Vagina (tissue), 2 donors: ENCODE results near the gene BMF. TPM values are rescaled to one million over a fixed set of nuclear protein-coding genes. Genes with fewer than 3 reads are reported as not detected.

ENCODE experiments used
- DNase-seq, 2 donors: peaks; one replicate each; pipeline ENCODE4 v3.0.0-alpha.2; 2017; ENCODE audit errors: extremely low spot score in 2 of 2
- H3K27ac ChIP-seq: fragments of 200-600 bp; sonication (generic); one replicate; pipeline ENCODE4 v1.5.1; 2019
- H3K27me3 ChIP-seq: fragments of 200-600 bp; sonication (generic); one replicate; pipeline ENCODE4 v1.5.1; 2019
- H3K36me3 ChIP-seq, 2 donors: fragments of 200-600 bp; sonication (generic); one replicate each; pipeline ENCODE4 v1.5.1; 2017 to 2019
- H3K4me1 ChIP-seq: fragments of 200-600 bp; sonication (generic); one replicate; pipeline ENCODE4 v1.5.1; 2019
- H3K4me3 ChIP-seq, 2 donors: fragments of 200-600 bp; sonication (generic); 1 replicate in 1 of 2; 2 replicates in 1 of 2; pipeline ENCODE4 v1.5.1; 2016 to 2019
- H3K9me3 ChIP-seq: fragments of 200-600 bp; sonication (generic); one replicate; pipeline ENCODE4 v1.5.1; 2019
- POLR2A ChIP-seq, 2 donors: fragments of 450-650 bp; IDR thresholded peaks; one replicate each; pipeline ENCODE4 v1.6.1; 2017; ENCODE audit warnings: antibody characterized with exemption in 2 of 2, mild to moderate bottlenecking in 2 of 2, moderate library complexity in 2 of 2
- POLR2AphosphoS5 ChIP-seq, 2 donors: sonication (generic); formaldehyde crosslinking; IDR thresholded peaks; one replicate each; pipeline ENCODE4 v1.9.0; 2017; ENCODE audit warnings: antibody characterized with exemption in 2 of 2, mild to moderate bottlenecking in 2 of 2, low read depth in 1 of 2; ENCODE audit not compliant: insufficient read depth in 1 of 2
- intact Hi-C: fragments of 100-400 bp; cut with DNase I; formaldehyde crosslinking; loops from one replicate; pipeline ENCODE4 v1.15.1; 2023
- total RNA-seq: library from RNA; depleted of rRNA; stranded (reverse); fragments of >200 nt; gene quantifications from one replicate; pipeline ENCODE4 v1.2.3, GENCODE V29; 2016
- TF ChIP-seq, protein P1 (sequence below), 3 experiments: fragments of 450-650 bp in 2 of 3; fragments of 200-600 bp in 1 of 3; sonication (generic) in 1 of 3; IDR thresholded peaks; one replicate each; pipeline ENCODE4 v1.5.1; 2017 to 2019; ENCODE audit warnings: antibody characterized with exemption in 3 of 3, mild to moderate bottlenecking in 2 of 3, moderate library complexity in 2 of 3

The BMF gene
- total RNA-seq, 1 donor from 2014 or later = 2.9 TPM

DNA sequence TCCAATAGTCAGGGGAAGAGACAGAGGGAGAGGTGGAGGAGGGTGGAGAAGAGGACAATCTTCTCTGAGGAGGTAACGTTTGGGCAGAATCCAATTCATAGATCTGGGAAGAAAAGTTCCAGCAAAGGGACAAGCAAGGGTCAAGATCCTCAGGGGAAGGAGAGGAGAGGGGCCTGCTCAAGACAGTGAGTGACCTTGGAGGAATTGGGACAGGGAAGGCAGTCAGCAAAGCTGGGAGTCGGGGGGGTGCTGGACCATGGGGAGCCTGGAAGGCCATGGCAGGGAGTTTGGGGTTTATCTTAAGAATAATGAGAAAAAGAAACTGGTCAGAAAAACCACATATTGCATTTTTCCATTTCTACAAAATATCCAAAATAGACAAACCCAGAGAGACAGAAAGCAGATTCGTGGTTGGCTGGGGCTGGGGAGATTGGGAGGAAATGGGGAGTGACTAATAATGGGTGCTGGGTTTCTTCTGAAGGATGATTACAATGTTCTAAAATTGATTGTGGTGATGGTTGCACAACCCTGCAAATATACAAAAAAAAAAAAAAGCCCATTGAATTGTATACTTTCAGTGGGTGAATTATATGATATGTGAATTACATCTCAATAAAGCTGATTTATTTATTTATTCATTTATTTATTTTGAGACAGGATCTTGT, 50.1 kb downstream of the BMF start:
- H3K27me3 ChIP-seq = no peaks in the 10 kb centered on the region
- H3K27ac ChIP-seq = no peak overlapping the region
- no peak for DNase-seq
- intact Hi-C loops = no loop called here
- no peak for TF ChIP-seq POLR2A (IDR thresholded peaks at IDR 0.05)
- no peak for TF ChIP-seq POLR2AphosphoS5 (IDR thresholded peaks at IDR 0.05; ENCODE audit: insufficient read depth in 1 of 2, low read depth in 1 of 2)
- TF ChIP-seq, protein P1, sequence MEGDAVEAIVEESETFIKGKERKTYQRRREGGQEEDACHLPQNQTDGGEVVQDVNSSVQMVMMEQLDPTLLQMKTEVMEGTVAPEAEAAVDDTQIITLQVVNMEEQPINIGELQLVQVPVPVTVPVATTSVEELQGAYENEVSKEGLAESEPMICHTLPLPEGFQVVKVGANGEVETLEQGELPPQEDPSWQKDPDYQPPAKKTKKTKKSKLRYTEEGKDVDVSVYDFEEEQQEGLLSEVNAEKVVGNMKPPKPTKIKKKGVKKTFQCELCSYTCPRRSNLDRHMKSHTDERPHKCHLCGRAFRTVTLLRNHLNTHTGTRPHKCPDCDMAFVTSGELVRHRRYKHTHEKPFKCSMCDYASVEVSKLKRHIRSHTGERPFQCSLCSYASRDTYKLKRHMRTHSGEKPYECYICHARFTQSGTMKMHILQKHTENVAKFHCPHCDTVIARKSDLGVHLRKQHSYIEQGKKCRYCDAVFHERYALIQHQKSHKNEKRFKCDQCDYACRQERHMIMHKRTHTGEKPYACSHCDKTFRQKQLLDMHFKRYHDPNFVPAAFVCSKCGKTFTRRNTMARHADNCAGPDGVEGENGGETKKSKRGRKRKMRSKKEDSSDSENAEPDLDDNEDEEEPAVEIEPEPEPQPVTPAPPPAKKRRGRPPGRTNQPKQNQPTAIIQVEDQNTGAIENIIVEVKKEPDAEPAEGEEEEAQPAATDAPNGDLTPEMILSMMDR (IDR thresholded peaks at IDR 0.05) = no peak
- no peaks in the 10 kb centered on the region for H3K9me3 ChIP-seq
- no peaks in the 10 kb centered on the region for H3K36me3 ChIP-seq
- peaks cover 16% of the 10 kb centered on the region for H3K4me1 ChIP-seq
- no peak overlapping the region for H3K4me3 ChIP-seq

- TF ChIP-seq POLR2A (IDR thresholded peaks at IDR 0.05) (no peak), POLR2AphosphoS5 (IDR thresholded peaks at IDR 0.05; ENCODE audit: insufficient read depth in 1 of 2, low read depth in 1 of 2) (no peak)
- TF ChIP-seq, protein P1 (IDR thresholded peaks at IDR 0.05) = no peak
- H3K4me1 ChIP-seq = peaks cover 21% of the 10 kb centered on the region
- no peak overlapping the region for H3K27ac ChIP-seq
- H3K27me3 ChIP-seq = no peaks in the 10 kb centered on the region
- no peaks in the 10 kb centered on the region for H3K9me3 ChIP-seq
- no peak overlapping the region for H3K4me3 ChIP-seq
- peak in 1 of 2 donors; percentile 84 for DNase-seq
- no peaks in the 10 kb centered on the region for H3K36me3 ChIP-seq
- intact Hi-C loops = no loop called here
These were observed 52.9 kb downstream of the BMF start for GRCh38 chr15:40055576-40056293.

DNA sequence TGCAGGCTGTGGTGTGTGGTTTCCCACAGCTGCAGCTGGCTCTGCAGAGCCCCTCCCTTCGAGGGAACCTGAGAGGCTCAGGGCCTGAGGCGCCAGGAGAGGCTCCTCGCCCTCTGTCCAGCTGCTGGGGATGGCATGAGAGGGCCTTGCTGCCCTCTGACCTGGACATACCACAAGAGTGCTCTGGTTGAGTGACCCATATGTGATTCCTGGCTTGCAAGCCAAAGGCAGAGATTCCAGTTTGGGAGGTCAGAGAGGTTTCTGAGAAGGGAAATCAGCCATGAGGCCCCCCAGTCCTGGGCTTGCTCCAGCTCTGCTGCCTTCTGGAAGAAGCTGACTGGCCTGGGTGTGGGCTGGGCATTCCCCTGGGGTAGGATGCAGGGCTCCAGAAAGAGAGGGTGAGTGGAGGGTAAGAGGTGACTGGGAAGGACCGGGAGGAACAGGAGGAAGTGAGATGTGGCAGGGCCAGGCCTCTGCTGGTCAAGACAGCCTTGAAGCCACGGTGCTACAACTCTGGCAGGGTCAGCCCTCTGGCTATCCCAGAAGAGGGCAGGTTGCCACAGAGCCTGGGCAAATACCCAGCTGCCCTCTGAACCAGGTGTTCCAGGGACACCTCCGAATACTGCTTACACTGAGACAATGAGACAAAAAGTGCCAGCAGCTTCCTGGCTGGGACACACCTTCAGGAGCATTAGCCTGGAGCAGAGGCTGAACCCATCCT, 53.7 kb downstream of the BMF start:
- H3K4me3 ChIP-seq = no peak overlapping the region
- no peaks in the 10 kb centered on the region for H3K9me3 ChIP-seq
- H3K36me3 ChIP-seq = no peaks in the 10 kb centered on the region
- peaks cover 21% of the 10 kb centered on the region for H3K4me1 ChIP-seq
- H3K27ac ChIP-seq = no peak overlapping the region
- TF ChIP-seq POLR2A (IDR thresholded peaks at IDR 0.05) = no peak
- TF ChIP-seq POLR2AphosphoS5 (IDR thresholded peaks at IDR 0.05; ENCODE audit: insufficient read depth in 1 of 2, low read depth in 1 of 2) = no peak
- TF ChIP-seq, protein P1 (IDR thresholded peaks at IDR 0.05) = no peak
- H3K27me3 ChIP-seq = no peaks in the 10 kb centered on the region
- peak in 1 of 2 donors; percentile 61 for DNase-seq
- intact Hi-C loops = no loop called here

DNA sequence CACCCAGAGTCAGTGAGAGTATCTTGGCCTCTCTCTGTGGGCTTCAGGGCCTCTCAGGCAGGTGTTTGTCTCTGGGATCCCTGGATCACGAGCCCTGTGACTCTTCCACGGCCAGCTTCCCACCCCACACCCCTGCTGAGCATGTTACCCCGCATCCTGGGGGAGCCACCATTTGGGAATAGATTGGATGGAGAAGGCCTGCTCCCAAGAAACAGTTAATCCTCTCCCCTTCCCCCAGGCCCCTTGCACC, 54.1 kb downstream of the BMF start:
- Histone ChIP-seq H3K4me3 (no peak overlapping the region), H3K27ac (no peak overlapping the region), H3K27me3 (no peaks in the 10 kb centered on the region), H3K36me3 (no peaks in the 10 kb centered on the region), H3K4me1 (peaks cover 21% of the 10 kb centered on the region), H3K9me3 (no peaks in the 10 kb centered on the region)
- no peak for DNase-seq
- TF ChIP-seq, protein P1 (IDR thresholded peaks at IDR 0.05) = no peak
- TF ChIP-seq POLR2A (IDR thresholded peaks at IDR 0.05) = no peak
- intact Hi-C loops = no loop called here
